Measurements from ENCODE around the gene ZNF506. TPM values are rescaled to one million over a fixed set of nuclear protein-coding genes. Genes with fewer than 3 reads are reported as not detected.

The ZNF506 gene
- total and polyA plus RNA-seq, 2 donors (not counting 3 experiments of a cell fraction or from before 2014, with no cell fraction given), result 6.4 to 10.7 TPM

DNA sequence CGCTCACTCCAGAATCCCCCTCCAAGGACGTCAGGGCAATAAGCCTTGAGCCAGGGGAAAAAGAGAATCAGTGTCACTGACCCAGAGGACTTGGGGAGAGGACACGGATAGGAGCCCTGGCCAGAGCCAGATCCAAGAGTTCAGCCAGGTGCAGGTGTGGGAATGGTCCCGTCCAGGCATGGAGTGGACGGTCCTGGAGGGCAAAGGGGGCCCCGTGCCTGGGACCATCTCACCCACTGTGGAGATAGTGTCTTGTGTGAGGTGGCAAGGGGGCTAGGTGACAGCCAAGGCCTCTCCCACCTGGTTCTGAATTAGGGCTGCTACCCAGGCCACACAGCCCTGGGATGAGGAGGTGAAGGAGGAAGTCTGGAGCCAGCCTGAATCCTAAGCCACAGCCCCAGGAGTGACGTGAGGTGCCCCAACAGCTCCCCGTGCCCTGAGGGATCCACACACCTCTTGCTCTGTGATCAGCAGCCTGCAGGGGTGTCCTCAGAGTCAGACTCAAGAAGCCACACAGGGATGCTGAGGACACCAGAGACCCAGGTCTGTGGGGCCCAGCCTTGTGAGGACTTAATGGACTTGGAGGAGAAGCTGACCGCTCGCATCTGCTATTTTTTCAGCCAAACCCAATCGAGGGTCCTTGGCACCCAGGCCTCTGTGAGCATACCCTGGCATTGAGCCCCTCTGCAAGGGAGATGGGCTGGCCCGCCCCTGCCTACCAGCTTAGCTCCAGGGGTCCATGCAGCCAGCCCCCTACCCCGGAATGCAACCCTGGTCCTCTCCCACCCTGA lies 72.2 kb downstream of the ZNF506 start:
- ChIA-PET CTCF (no interaction called here), POLR2A (no interaction called here)
- Histone ChIP-seq H3K4me2 (ENCODE audit: insufficient read depth, low read length) (no peak overlapping the region), H3K27me3 (ENCODE audit: control insufficient read depth in 2 of 2, insufficient read depth in 2 of 2, low read length in 2 of 2) (no peaks in the 10 kb centered on the region), H3K4me3 (replicated peaks in 1 of 3; ENCODE audit: insufficient read depth in 1 of 3, low read depth in 1 of 3, low read length in 3 of 3) (no peak overlapping the region), H3K9me1 (replicated peaks; ENCODE audit: control insufficient read depth, extremely low read depth, insufficient read depth, low read length) (no peaks in the 10 kb centered on the region), H4K20me1 (replicated peaks; ENCODE audit: control insufficient read depth, extremely low read depth, insufficient read depth, low read length) (no peaks in the 10 kb centered on the region), H2AFZ (ENCODE audit: low read depth, low read length) (no peak overlapping the region), H3K9ac (replicated peaks; ENCODE audit: extremely low read depth, insufficient read depth, low read length) (no peak overlapping the region), H3K9me3 (replicated peaks; ENCODE audit: control insufficient read depth, insufficient read depth, low read length) (peaks cover 2% of the 10 kb centered on the region), H3K79me2 (ENCODE audit: control insufficient read depth, insufficient read depth, low read length) (no peaks in the 10 kb centered on the region), H3K27ac (ENCODE audit: insufficient read depth, low read depth, low read length) (no peak overlapping the region), H3K36me3 (ENCODE audit: control insufficient read depth in 2 of 2, extremely low read depth in 1 of 2, insufficient read depth in 2 of 2, low read length in 2 of 2) (no peaks in the 10 kb centered on the region), H3K4me1 (ENCODE audit: control insufficient read depth, extremely low read depth, insufficient read depth, low read length) (no peaks in the 10 kb centered on the region)
- FAIRE-seq (no peak), DNase-seq (ENCODE audit: low read depth, low spot score) (no peak)
- intact Hi-C loops (cut with micrococcal nuclease), result no loop called here
- dilution Hi-C loops (cut with MboI; ENCODE audit: extremely low pct_ligation_motif_present, low sequenced_read_pairs), result no loop called here
- TF ChIP-seq, protein P1, sequence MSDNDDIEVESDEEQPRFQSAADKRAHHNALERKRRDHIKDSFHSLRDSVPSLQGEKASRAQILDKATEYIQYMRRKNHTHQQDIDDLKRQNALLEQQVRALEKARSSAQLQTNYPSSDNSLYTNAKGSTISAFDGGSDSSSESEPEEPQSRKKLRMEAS (IDR thresholded peaks at IDR 0.05; ENCODE audit: insufficient read depth, insufficient read length), result no peak
- TF ChIP-seq FOS (IDR thresholded peaks at IDR 0.05; ENCODE audit: borderline replicate concordance, insufficient read depth, low read length), result no peak
- no peak for TF ChIP-seq MYC (IDR thresholded peaks at IDR 0.05; ENCODE audit: low read depth, low read length)
- TF ChIP-seq JUN (IDR thresholded peaks at IDR 0.05; ENCODE audit: borderline replicate concordance, insufficient read depth, insufficient read length, low read depth), result no peak
- TF ChIP-seq POLR2AphosphoS5 (IDR thresholded peaks at IDR 0.05; ENCODE audit: insufficient read depth, low read depth, low read length), result no peak
- TF ChIP-seq, protein P2, sequence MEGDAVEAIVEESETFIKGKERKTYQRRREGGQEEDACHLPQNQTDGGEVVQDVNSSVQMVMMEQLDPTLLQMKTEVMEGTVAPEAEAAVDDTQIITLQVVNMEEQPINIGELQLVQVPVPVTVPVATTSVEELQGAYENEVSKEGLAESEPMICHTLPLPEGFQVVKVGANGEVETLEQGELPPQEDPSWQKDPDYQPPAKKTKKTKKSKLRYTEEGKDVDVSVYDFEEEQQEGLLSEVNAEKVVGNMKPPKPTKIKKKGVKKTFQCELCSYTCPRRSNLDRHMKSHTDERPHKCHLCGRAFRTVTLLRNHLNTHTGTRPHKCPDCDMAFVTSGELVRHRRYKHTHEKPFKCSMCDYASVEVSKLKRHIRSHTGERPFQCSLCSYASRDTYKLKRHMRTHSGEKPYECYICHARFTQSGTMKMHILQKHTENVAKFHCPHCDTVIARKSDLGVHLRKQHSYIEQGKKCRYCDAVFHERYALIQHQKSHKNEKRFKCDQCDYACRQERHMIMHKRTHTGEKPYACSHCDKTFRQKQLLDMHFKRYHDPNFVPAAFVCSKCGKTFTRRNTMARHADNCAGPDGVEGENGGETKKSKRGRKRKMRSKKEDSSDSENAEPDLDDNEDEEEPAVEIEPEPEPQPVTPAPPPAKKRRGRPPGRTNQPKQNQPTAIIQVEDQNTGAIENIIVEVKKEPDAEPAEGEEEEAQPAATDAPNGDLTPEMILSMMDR (IDR thresholded peaks at IDR 0.05; ENCODE audit: extremely low read depth in 1 of 2, insufficient read depth in 1 of 2, low read depth in 1 of 2, low read length in 2 of 2), result no peak
- no peak for TF ChIP-seq GATA2 (IDR thresholded peaks at IDR 0.05; ENCODE audit: insufficient read depth, insufficient read length, low read depth, low read length)
- TF ChIP-seq POLR2A (IDR thresholded peaks at IDR 0.05; ENCODE audit: low read depth, low read length), result no peak
- no peak for TF ChIP-seq EZH2 (IDR thresholded peaks at IDR 0.05; ENCODE audit: borderline replicate concordance, low read depth, low read length, severe bottlenecking)
- BruUV-seq (replicated peaks), result no TSS peak

Data from endothelial cell of umbilical vein (primary cell).